K562 (cell line): Measurements from ENCODE around the gene GAB2. TPM values are rescaled to one million over a fixed set of nuclear protein-coding genes. Genes with fewer than 3 reads are reported as not detected.

Source experiments
- ATAC-seq: fragments of 200-7000 bp; cut with Tn5 transposase; 3 replicates; pipeline ENCODE4 v1.9.1; 2020; ENCODE audit warnings: moderate library complexity
- BruUV-seq: library from RNA; stranded (reverse); fragments of 400-500 nt; replicated peaks from 2 replicates; lab custom pipeline; 2021; lab: Mats Ljungman, UMichigan
- CTCF ChIA-PET: fragments of 300-600 bp; formaldehyde crosslinking; extraction: SDS; loops from one replicate; lab custom pipeline; 2021; ENCODE audit warnings: low intra/inter-chr PET ratio; lab: Yijun Ruan, JAX
- POLR2A ChIA-PET: fragments of 300-600, 350-650 bp; sonication (Branson Sonifier 250); formaldehyde crosslinking; extraction: SDS; loops from one replicate; lab custom pipeline; 2021; ENCODE audit warnings: antibody characterized with exemption, inconsistent platforms; lab: Yijun Ruan, JAX
- DNase-seq, 4 experiments: peaks; one replicate each; pipeline versions ENCODE4 v3.0.0 to v3.0.0-alpha.2; 2011 to 2018; ENCODE audit warnings: low spot score in 3 of 4, mixed read lengths in 3 of 4; ENCODE audit errors: extremely low read depth in 1 of 4
- FAIRE-seq: peaks from 2 replicates; lab custom pipeline; 2011; peaks lifted over from hg19 to GRCh38; lab: Jason Lieb, UNC
- H2AFZ ChIP-seq: 2 replicates; pipeline ENCODE4 v1.6.0; 2011; ENCODE audit warnings: low read depth, low read length, control low read depth, inconsistent platforms
- H3K27ac ChIP-seq: fragments of 200-600 bp; 3 replicates; pipeline ENCODE4 v1.8.0; 2011; ENCODE audit warnings: low read depth, mild to moderate bottlenecking, control low read depth, inconsistent platforms, low read length, moderate library complexity, mixed read lengths; ENCODE audit errors: extremely low read depth
- H3K27me3 ChIP-seq, 2 experiments: fragments of 300-600 bp in 1 of 2; 2 replicates in 1 of 2; 3 replicates in 1 of 2; pipeline versions ENCODE4 v1.6.0 to v1.8.0; 2011; ENCODE audit warnings: inconsistent platforms in 2 of 2, low read length in 2 of 2, mild to moderate bottlenecking in 1 of 2, mixed read lengths in 1 of 2, moderate library complexity in 1 of 2; ENCODE audit not compliant: control insufficient read depth in 2 of 2, insufficient read depth in 2 of 2
- H3K36me3 ChIP-seq: fragments of 300-600 bp; 3 replicates; pipeline ENCODE4 v1.8.0; 2011; ENCODE audit warnings: mild to moderate bottlenecking, low read length, inconsistent platforms; ENCODE audit not compliant: control insufficient read depth, insufficient read depth
- H3K4me1 ChIP-seq, 2 experiments: fragments of 200-600 bp in 1 of 2; replicated peaks in 1 of 2; 2 replicates in 1 of 2; 3 replicates in 1 of 2; pipeline versions ENCODE4 v1.5.1 to v1.8.0; 2011; ENCODE audit warnings: inconsistent platforms in 2 of 2, low read length in 2 of 2, mild to moderate bottlenecking in 1 of 2, mixed read lengths in 1 of 2, moderate library complexity in 1 of 2; ENCODE audit not compliant: control insufficient read depth in 2 of 2, insufficient read depth in 2 of 2
- H3K4me2 ChIP-seq: 2 replicates; pipeline ENCODE4 v1.6.1; 2011; ENCODE audit warnings: low read length, control low read depth, inconsistent platforms, mixed read lengths; ENCODE audit not compliant: insufficient read depth
- H3K4me3 ChIP-seq: fragments of 200-600 bp; sonication (generic), shearing (Covaris generic); 2 replicates; pipeline ENCODE4 v1.5.1; 2016; ENCODE audit warnings: control low read depth, inconsistent platforms
- H3K79me2 ChIP-seq: fragments of 200-600 bp; 3 replicates; pipeline ENCODE4 v1.8.0; 2011; ENCODE audit warnings: low read length, inconsistent platforms; ENCODE audit not compliant: control insufficient read depth, insufficient read depth
- H3K9ac ChIP-seq, 2 experiments: 2 replicates each; pipeline versions ENCODE4 v1.6.0 to v1.6.1; 2011; ENCODE audit warnings: low read depth in 2 of 2, low read length in 2 of 2, control low read depth in 1 of 2, inconsistent platforms in 1 of 2, mild to moderate bottlenecking in 1 of 2, mixed read lengths in 1 of 2; ENCODE audit not compliant: insufficient read depth in 1 of 2
- H3K9me1 ChIP-seq: one replicate; pipeline ENCODE4 v1.6.0; 2011; ENCODE audit warnings: inconsistent platforms, mild to moderate bottlenecking, low read length, moderate library complexity; ENCODE audit not compliant: control insufficient read depth, insufficient read depth
- H3K9me3 ChIP-seq: replicated peaks from 2 replicates; pipeline ENCODE4 v1.5.1; 2011; ENCODE audit warnings: low read depth, low read length, inconsistent platforms; ENCODE audit not compliant: control insufficient read depth, insufficient read depth
- H4K20me1 ChIP-seq: replicated peaks from 2 replicates; pipeline ENCODE4 v1.6.1; 2011; ENCODE audit warnings: low read length, inconsistent platforms, mixed read lengths; ENCODE audit not compliant: control insufficient read depth, insufficient read depth
- ARHGAP35 ChIP-seq: fragments of 450-650 bp; IDR thresholded peaks from 2 replicates; pipeline ENCODE4 v1.6.1; 2018; ENCODE audit not compliant: partially characterized antibody
- ARNT ChIP-seq, 2 experiments: fragments of 450-650 bp; IDR thresholded peaks; 2 replicates each; pipeline ENCODE4 v1.6.1; 2016; ENCODE audit warnings: mild to moderate bottlenecking in 1 of 2
- HMGN3 ChIP-seq: IDR thresholded peaks from 2 replicates; pipeline ENCODE4 v1.6.1; 2011; ENCODE audit warnings: borderline replicate concordance, low read depth, mild to moderate bottlenecking, mixed read lengths, low read length; ENCODE audit not compliant: insufficient read length; ENCODE audit errors: extremely low read depth
- KDM5B ChIP-seq: fragments of 200-600 bp; sonication (generic); IDR thresholded peaks from 2 replicates; pipeline ENCODE4 v1.6.1; 2012; ENCODE audit warnings: low read depth, mild to moderate bottlenecking, moderate library complexity, low read length, control low read depth, inconsistent platforms; ENCODE audit not compliant: insufficient replicate concordance
- MCM5 ChIP-seq: fragments of 450-650 bp; IDR thresholded peaks from 2 replicates; pipeline ENCODE4 v1.6.1; 2016; ENCODE audit warnings: low read depth
- MTA3 ChIP-seq: fragments of 450-650 bp; formaldehyde crosslinking; IDR thresholded peaks from 2 replicates; pipeline ENCODE4 v1.6.1; 2017; ENCODE audit warnings: mild to moderate bottlenecking, borderline replicate concordance
- PTRF ChIP-seq: fragments of 450-650 bp; IDR thresholded peaks from 2 replicates; pipeline ENCODE4 v1.6.1; 2016; ENCODE audit warnings: mild to moderate bottlenecking, missing genetic modification characterization, missing compliant biosample characterization
- PTTG1 ChIP-seq: fragments of 450-650 bp; IDR thresholded peaks from 2 replicates; pipeline ENCODE4 v1.6.1; 2016; ENCODE audit warnings: low read depth, mild to moderate bottlenecking, missing genetic modification characterization, missing compliant biosample characterization
- RBM22 ChIP-seq: fragments of 200-400 bp; formaldehyde crosslinking; IDR thresholded peaks from 2 replicates; pipeline ENCODE4 v1.6.1; 2018; ENCODE audit warnings: low read length, low read depth; ENCODE audit not compliant: poor library complexity, severe bottlenecking
- SPI1 ChIP-seq: IDR thresholded peaks from 2 replicates; pipeline ENCODE4 v1.6.1; 2011; ENCODE audit warnings: low read depth, low read length, control low read depth, borderline replicate concordance
- STAT5A ChIP-seq: IDR thresholded peaks from 2 replicates; pipeline ENCODE4 v1.6.1; 2012; ENCODE audit warnings: low read length, inconsistent platforms, borderline replicate concordance
- TAF15 ChIP-seq: fragments of 200-400 bp; formaldehyde crosslinking; IDR thresholded peaks from 2 replicates; pipeline ENCODE4 v1.6.1; 2017; ENCODE audit warnings: mild to moderate bottlenecking, low read depth, low read length, moderate library complexity
- TAL1 ChIP-seq: fragments of 450-650 bp; IDR thresholded peaks from 2 replicates; pipeline ENCODE4 v1.6.1; 2016; ENCODE audit warnings: mild to moderate bottlenecking
- THRAP3 ChIP-seq: fragments of 450-650 bp; IDR thresholded peaks from 2 replicates; pipeline ENCODE4 v1.6.1; 2016; ENCODE audit warnings: mild to moderate bottlenecking, inconsistent platforms, borderline replicate concordance
- ZBTB8A ChIP-seq: fragments of 450-650 bp; IDR thresholded peaks from 2 replicates; pipeline ENCODE4 v1.6.1; 2018; ENCODE audit warnings: mild to moderate bottlenecking, moderate library complexity; ENCODE audit not compliant: partially characterized antibody
- ZNF644 ChIP-seq: fragments of 200-800 bp; sonication (Bioruptor generic); IDR thresholded peaks from 2 replicates; pipeline ENCODE4 v1.6.1; 2016; ENCODE audit warnings: low read depth, missing genetic modification characterization, missing compliant biosample characterization
- ZNF79 ChIP-seq: fragments of 250-450 bp; sonication (Bioruptor Pico); IDR thresholded peaks from 2 replicates; pipeline ENCODE4 v1.4.0; 2020; ENCODE audit warnings: low read depth, mild to moderate bottlenecking, moderate library complexity
- ZSCAN29 ChIP-seq: fragments of 450-650 bp; IDR thresholded peaks from 2 replicates; pipeline ENCODE4 v1.6.1; 2017
- WGBS: fragments of 100-300 bp; shearing (Covaris generic); methylation state at CpG from one replicate; pipeline ENCODE4 v1.1.6; 2016; ENCODE audit warnings: low coverage, mixed read lengths; ENCODE audit not compliant: insufficient coverage; ENCODE audit errors: missing lambda C conversion rate; 5-methylcytosine and 5-hydroxymethylcytosine counted together
- in situ Hi-C: fragments of 300-500 bp; cut with MboI; formaldehyde crosslinking; loops from 4 replicates; pipeline ENCODE4 v1.15.0; 2018; ENCODE audit warnings: inconsistent platforms, mixed read lengths
- intact Hi-C: fragments of 100-400 bp; cut with micrococcal nuclease; formaldehyde crosslinking; loops from 2 replicates; pipeline ENCODE4 v1.14.2; 2022
- polyA plus RNA-seq, 8 experiments: library from polyadenylated mRNA; depleted of rRNA in 4 of 8; stranded (reverse) in 5 of 8; unstranded in 3 of 8; fragments of >200 nt; fragmentation: Nextera tagmentation in 2 of 8; fragmentation: Illumina TruSeq in 1 of 8; extraction: Ambion mirVana in 2 of 8; extraction: Trizol in 1 of 8; gene quantifications; 2 replicates each; pipeline versions ENCODE4 v1.2.1 to v1.2.3, GENCODE V29; 2011 to 2014; ENCODE audit warnings: inconsistent platforms in 1 of 8, missing spikeins in 1 of 8
- total RNA-seq, 7 experiments: library from RNA; depleted of rRNA in 6 of 7; stranded (reverse); fragments of >200 nt in 6 of 7; fragmentation: Illumina TruSeq in 2 of 7; extraction: Trizol in 2 of 7; gene quantifications; 2 replicates each; pipeline versions ENCODE4 v1.2.1 to v1.2.3, GENCODE V29; 2011 to 2021; ENCODE audit warnings: low replicate concordance in 1 of 7

Gene GAB2
- total and polyA plus RNA-seq, 9 of the 15 experiments (the other 6 are each of a cell fraction or from before 2014, with no cell fraction given), result 2.3 to 35.2 (median 16.1) TPM

DNA sequence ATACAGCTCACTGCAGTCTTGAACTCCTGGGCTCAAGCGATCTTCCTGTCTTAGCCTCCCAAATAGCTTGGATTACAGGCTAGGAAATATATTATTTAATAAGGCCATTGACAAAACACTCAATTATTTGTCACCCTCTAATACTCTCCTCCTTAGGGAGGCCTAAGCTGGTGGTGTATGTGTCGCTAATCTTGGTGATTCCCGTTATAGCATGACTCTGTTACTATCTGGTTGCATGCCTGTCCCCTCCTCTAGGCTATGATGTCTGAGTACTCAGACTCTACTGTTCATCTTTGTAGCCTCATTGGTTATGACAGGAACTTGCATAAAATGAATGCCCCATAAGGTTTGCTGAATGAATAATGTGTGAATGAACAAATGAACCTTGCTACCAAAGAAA lies 141.3 kb downstream of the GAB2 start:
- Histone ChIP-seq H3K4me1 (peaks cover 5 to 7% of the 10 kb centered on the region in 2 experiments; a peak in 1 of 5 replicates), H3K79me2 (no peaks in the 10 kb centered on the region), H3K9me3 (peaks cover 11% of the 10 kb centered on the region), H4K20me1 (no peaks in the 10 kb centered on the region), H3K9ac (no peak overlapping the region), H3K27ac (no peak overlapping the region), H3K4me2 (no peak overlapping the region), H3K27me3 (no peaks in the 10 kb centered on the region), H2AFZ (no peak overlapping the region), H3K36me3 (peaks cover 38% of the 10 kb centered on the region; the same call in 2 of the 3 replicates), H3K4me3 (no peak overlapping the region), H3K9me1 (no peaks in the 10 kb centered on the region)
- ATAC-seq, result no peak
- in situ Hi-C loops, result no loop called here
- intact Hi-C loops, result no loop called here
- no peak for DNase-seq
- WGBS, result 95% methylated on average over 3 of the region's 3 CpGs
- no peak for TF ChIP-seq KDM5B
- TF ChIP-seq RBM22, result peak; percentile 33
- CTCF ChIA-PET, result no interaction called here
- POLR2A ChIA-PET, result interaction anchor here (1.0 to 2.0 kb wide), 2 partner anchors 10 to 17 kb away, joined by 4 to 5 read pairs; no protein-coding TSS in a partner anchor
- BruUV-seq, result no TSS peak
- FAIRE-seq, result no peak

DNA sequence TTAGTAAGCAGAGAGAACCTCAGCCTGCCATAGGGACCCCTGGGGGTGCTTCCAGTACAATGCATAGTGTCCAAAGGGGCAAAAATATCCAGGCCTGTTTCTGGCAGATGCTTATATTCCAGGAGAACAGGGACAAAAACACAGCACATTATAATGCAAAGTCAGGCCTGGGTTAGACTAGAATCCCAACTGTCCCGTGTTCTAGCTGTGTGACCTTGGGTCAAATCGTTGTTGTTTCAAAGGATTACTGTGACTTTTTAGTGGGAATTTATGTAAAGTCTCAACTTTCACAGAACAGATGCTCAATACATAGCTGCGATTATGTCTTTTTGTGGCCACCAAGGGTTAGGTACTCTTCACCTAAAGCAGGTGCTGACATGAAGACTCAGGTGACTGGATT lies 142.9 kb downstream of the GAB2 start:
- H3K9me3 ChIP-seq, result peaks cover 11% of the 10 kb centered on the region
- no peak overlapping the region for H3K9ac ChIP-seq
- no peak overlapping the region for H3K4me2 ChIP-seq
- in situ Hi-C loops (no loop called here), intact Hi-C loops (no loop called here)
- no peak for DNase-seq
- H3K4me3 ChIP-seq, result no peak overlapping the region
- peaks cover 35% of the 10 kb centered on the region for H3K36me3 ChIP-seq
- no peak overlapping the region for H3K27ac ChIP-seq
- 96% methylated on average over 3 of the region's 3 CpGs for WGBS
- peaks cover 5 to 7% of the 10 kb centered on the region in 2 experiments; a peak in 1 of 5 replicates for H3K4me1 ChIP-seq
- no peak for FAIRE-seq
- ChIA-PET POLR2A (interaction anchor here (0.7 to 1.2 kb wide), 2 partner anchors 144 to 482 kb away, joined by 3 read pairs; no protein-coding TSS in a partner anchor), CTCF (no interaction called here)
- no peak for ATAC-seq
- no TSS peak for BruUV-seq
- no peak overlapping the region for H2AFZ ChIP-seq
- no peaks in the 10 kb centered on the region for H3K9me1 ChIP-seq
- no peaks in the 10 kb centered on the region for H3K27me3 ChIP-seq
- H4K20me1 ChIP-seq, result no peaks in the 10 kb centered on the region
- H3K79me2 ChIP-seq, result no peaks in the 10 kb centered on the region
- TF ChIP-seq MTA3 (no peak), PTTG1 (tag) (no peak), ARHGAP35 (no peak), ZNF644 (tag) (no peak), THRAP3 (no peak), HMGN3 (no peak), ZBTB8A (no peak), ZNF79 (CRISPR knock-in tag) (no peak), TAL1 (no peak), PTRF (tag) (no peak), ZSCAN29 (no peak), TAF15 (no peak), STAT5A (no peak), SPI1 (no peak), ARNT (IDR thresholded peaks at IDR 0.05) (no peak), MCM5 (no peak)
